ENCODE data around the gene PRKN. TPM values are rescaled to one million over a fixed set of nuclear protein-coding genes. Genes with fewer than 3 reads are reported as not detected.

PRKN gene
- total RNA-seq, 1 donor from 2014 or later = 5.1 TPM

DNA sequence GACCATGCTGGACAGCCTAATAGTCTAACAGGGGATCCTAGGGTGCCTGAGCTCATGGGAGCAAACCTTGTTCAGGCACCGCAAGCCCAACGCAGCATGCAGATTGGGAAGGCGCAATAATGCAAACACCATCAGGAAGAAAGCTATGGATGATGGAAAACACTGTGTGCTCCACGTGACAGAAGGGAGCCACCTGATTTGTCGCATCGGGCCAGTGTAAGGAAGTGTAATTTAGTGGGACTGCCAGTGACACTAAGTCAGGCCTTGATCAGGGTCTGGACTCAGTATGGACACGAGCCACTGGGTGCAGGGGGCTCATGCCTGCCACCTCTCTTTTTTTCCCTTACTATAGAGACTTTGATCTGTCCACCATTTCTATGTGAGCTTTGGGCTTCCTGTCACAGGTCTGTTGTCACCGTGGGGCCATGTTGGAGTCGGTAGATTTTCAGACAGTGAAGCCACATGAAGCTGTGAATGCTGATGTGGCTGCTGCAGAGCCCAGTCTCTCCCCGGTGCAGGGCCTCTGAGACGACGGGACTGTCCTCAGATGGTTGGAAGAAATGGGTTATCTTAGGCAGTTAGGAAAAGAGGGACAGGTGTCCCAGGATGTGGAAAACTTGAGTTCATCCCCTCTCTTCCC is 1379.5 kb downstream of the PRKN start:
- H3K27ac Mint-ChIP-seq (ENCODE audit: unreplicated experiment) = no peak overlapping the region
- no peaks in the 10 kb centered on the region for H3K9me3 Mint-ChIP-seq (ENCODE audit: unreplicated experiment)
- no peaks in the 10 kb centered on the region for H3K36me3 Mint-ChIP-seq (ENCODE audit: low read depth, unreplicated experiment)
- no peak overlapping the region for H3K4me3 Mint-ChIP-seq (ENCODE audit: unreplicated experiment)
- no peak for TF ChIP-seq CTCF (IDR thresholded peaks at IDR 0.05; ENCODE audit: unreplicated experiment)
- H3K27me3 Mint-ChIP-seq (ENCODE audit: unreplicated experiment) = peaks cover 1% of the 10 kb centered on the region
- H3K4me1 Mint-ChIP-seq (ENCODE audit: unreplicated experiment) = no peaks in the 10 kb centered on the region
- DNase-seq (ENCODE audit: low spot score) = no peak

GRCh38 chr6:161347125-161347524 is 1380.4 kb downstream of the PRKN start:
- no peaks in the 10 kb centered on the region for H3K9me3 Mint-ChIP-seq (ENCODE audit: unreplicated experiment)
- DNase-seq (ENCODE audit: low spot score) = no peak

DNA sequence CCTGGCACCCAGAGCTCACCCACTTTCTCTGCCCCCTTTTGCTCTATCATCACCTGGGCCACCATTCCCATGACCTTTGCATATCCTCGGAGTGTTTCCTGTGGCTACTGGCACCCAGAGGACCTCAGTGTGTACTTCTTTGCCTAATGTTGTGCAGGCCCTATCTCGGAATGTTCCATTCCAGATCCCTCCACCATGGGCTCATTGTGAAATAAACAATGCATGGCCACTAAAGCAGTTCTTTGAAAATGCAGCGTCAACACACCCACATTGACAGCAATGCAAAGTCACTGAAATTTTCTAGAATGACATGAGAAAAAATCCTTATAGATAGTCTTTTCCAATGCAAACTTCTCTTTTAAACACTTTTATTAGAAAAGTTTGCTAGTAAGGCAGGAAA is 1380.8 kb downstream of the PRKN start:
- no peaks in the 10 kb centered on the region for H3K4me1 Mint-ChIP-seq (ENCODE audit: unreplicated experiment)
- TF ChIP-seq CTCF (IDR thresholded peaks at IDR 0.05; ENCODE audit: unreplicated experiment) = no peak
- DNase-seq (ENCODE audit: low spot score) = no peak
- no peaks in the 10 kb centered on the region for H3K27me3 Mint-ChIP-seq (ENCODE audit: unreplicated experiment)
- no peak overlapping the region for H3K4me3 Mint-ChIP-seq (ENCODE audit: unreplicated experiment)
- no peaks in the 10 kb centered on the region for H3K9me3 Mint-ChIP-seq (ENCODE audit: unreplicated experiment)
- H3K27ac Mint-ChIP-seq (ENCODE audit: unreplicated experiment) = no peak overlapping the region
- no peaks in the 10 kb centered on the region for H3K36me3 Mint-ChIP-seq (ENCODE audit: low read depth, unreplicated experiment)

More at GRCh38 chr6:161347125-161347524, 1380.4 kb downstream of the PRKN start:
- no peaks in the 10 kb centered on the region for H3K4me1 Mint-ChIP-seq (ENCODE audit: unreplicated experiment)
- no peak overlapping the region for H3K27ac Mint-ChIP-seq (ENCODE audit: unreplicated experiment)
- TF ChIP-seq CTCF (IDR thresholded peaks at IDR 0.05; ENCODE audit: unreplicated experiment) = no peak
- no peak overlapping the region for H3K4me3 Mint-ChIP-seq (ENCODE audit: unreplicated experiment)
- H3K27me3 Mint-ChIP-seq (ENCODE audit: unreplicated experiment) = no peaks in the 10 kb centered on the region
- no peaks in the 10 kb centered on the region for H3K36me3 Mint-ChIP-seq (ENCODE audit: low read depth, unreplicated experiment)

DNA sequence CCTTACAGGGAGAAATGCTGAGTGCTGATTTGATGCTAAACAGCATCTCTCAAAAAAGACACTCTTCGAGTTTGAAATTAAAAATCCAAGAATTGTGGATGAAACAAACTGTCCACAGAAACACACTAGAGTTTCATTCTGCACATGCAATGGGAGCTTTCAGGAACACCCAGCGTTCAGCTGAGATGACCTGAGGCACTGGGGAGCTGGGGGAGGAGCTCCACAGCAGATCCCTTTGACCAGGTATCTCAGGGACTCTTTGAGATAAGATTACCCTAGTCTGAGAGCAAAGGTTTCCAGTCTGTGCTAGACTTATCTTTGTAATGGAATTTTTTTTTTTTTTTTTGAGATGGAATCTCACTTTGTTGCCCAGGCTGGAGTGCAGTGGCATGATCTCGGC is 1382.9 kb downstream of the PRKN start:
- TF ChIP-seq CTCF (IDR thresholded peaks at IDR 0.05; ENCODE audit: unreplicated experiment) = no peak
- Mint-ChIP-seq H3K4me1 (ENCODE audit: unreplicated experiment) (no peaks in the 10 kb centered on the region), H3K27ac (ENCODE audit: unreplicated experiment) (no peak overlapping the region), H3K36me3 (ENCODE audit: low read depth, unreplicated experiment) (no peaks in the 10 kb centered on the region), H3K27me3 (ENCODE audit: unreplicated experiment) (no peaks in the 10 kb centered on the region), H3K4me3 (ENCODE audit: unreplicated experiment) (no peak overlapping the region), H3K9me3 (ENCODE audit: unreplicated experiment) (no peaks in the 10 kb centered on the region)
- no peak for DNase-seq (ENCODE audit: low spot score)

DNA sequence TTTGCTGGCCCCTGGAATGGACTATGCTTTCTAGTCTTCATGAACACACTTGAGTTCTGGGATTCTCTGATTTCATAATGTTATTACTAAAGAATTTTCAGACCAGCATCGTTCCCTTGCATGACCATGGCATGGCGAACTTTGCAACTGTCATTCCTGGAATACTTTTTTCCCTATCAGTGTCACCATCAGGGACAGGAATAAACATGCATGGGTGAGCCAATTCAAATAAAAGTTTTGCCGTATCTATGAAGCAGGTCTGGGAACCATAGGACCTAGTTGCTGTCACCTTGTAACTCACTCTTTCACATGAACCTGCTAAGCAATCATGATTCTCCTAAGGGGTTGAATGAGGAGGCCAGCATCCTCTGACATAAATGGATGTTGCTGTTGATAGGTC is 1385.5 kb downstream of the PRKN start:
- no peaks in the 10 kb centered on the region for H3K4me1 Mint-ChIP-seq (ENCODE audit: unreplicated experiment)
- no peaks in the 10 kb centered on the region for H3K27me3 Mint-ChIP-seq (ENCODE audit: unreplicated experiment)
- H3K9me3 Mint-ChIP-seq (ENCODE audit: unreplicated experiment) = no peaks in the 10 kb centered on the region
- no peak overlapping the region for H3K27ac Mint-ChIP-seq (ENCODE audit: unreplicated experiment)
- no peak for DNase-seq (ENCODE audit: low spot score)
- no peak for TF ChIP-seq CTCF (IDR thresholded peaks at IDR 0.05; ENCODE audit: unreplicated experiment)
- no peak overlapping the region for H3K4me3 Mint-ChIP-seq (ENCODE audit: unreplicated experiment)
- no peaks in the 10 kb centered on the region for H3K36me3 Mint-ChIP-seq (ENCODE audit: low read depth, unreplicated experiment)
